AML-193 (cell line): ENCODE data around the gene SIM1.

Source experiments
- DNase-seq, 2 experiments: peaks; one replicate each; lab custom pipeline; 2025; lab: John Stamatoyannopoulos, UW

Gene SIM1

DNA sequence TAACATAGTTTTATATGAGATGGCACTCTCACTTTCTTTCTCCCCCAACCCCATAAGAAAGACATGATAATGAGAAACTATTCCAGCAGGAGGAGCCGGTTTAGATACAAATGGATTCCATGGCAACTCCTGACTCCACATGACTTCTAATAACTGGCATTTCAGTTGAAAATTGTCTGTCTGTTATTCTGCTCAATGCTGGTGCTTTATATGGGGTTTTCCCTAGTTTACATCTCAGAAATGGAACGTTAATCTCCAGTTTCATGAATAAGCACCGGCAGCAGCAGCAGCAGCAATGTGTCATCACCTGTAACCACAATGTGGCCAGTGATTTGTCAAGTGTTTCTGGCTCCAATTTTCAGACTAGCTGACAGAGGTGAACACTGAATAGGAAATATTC, 8.0 kb upstream of the SIM1 start:
- no peak for DNase-seq

DNA sequence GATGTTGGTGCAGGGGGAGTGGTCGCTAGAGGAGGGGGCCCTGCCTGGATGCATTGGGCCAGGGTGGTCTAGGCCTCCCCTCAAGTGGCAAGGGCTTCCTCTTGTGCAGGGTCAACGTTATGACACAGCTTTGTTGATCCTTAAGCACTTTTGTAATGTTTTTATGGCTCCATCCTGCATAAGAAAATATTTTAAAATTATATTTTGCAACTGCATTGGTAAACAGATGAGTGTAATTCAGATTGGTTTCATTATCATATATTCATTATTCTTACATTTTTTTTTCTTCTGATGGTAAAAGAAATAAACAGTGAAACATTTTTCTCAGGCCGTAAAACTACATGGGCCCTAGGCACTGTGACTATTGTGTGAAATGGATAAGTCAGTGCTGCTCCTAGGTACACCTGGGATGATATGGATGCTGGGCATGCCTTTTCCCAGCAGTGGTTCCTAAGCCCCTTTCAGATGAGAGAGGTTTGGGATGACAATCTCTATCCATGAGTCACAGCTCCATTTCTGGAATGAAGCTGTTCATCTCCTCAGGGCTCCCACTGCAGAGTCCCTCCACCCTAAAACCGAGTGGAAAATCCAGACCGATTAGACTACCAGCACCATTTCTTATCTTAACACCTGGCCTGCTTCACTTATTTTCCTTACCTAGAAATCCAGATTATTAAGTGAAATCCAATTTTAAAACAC, 5.8 kb upstream of the SIM1 start:
- DNase-seq, result no peak

DNA sequence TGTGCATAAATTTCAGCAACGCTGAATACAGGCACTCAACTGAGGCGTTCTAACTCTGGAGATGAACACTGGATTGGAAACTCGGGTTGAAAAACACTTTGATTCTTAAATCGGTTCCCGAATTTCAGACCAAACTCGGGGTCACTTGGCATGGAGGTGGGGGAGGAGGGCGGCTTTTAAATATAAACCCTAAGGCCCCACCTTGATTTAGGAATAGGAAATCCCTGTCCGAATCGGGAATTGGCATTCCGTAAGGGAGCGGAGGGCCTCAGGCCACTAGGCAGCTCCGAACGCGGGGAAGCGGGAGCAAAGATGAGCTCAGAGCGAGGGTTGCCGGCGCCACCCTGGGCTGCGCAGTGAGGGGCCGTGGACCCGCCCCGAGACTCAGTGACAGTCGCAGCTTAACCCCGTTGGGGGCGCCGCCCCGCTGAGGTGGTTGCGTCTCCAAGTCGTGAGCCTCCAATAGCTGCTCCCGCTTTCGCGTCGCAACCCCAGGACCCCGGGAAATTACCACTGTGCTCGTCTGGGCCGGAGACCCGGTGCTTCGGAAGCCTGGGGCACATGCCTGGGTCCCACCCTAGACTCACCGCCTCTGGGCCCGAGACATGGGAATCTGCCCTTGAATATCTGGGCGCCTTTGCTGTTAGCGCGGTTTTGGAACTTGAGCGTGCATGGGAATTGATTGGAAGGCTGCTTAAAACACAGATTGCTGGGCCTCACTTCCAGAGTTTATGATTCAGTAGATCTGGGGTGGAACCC, 4.6 kb upstream of the SIM1 start:
- DNase-seq, result no peak

DNA sequence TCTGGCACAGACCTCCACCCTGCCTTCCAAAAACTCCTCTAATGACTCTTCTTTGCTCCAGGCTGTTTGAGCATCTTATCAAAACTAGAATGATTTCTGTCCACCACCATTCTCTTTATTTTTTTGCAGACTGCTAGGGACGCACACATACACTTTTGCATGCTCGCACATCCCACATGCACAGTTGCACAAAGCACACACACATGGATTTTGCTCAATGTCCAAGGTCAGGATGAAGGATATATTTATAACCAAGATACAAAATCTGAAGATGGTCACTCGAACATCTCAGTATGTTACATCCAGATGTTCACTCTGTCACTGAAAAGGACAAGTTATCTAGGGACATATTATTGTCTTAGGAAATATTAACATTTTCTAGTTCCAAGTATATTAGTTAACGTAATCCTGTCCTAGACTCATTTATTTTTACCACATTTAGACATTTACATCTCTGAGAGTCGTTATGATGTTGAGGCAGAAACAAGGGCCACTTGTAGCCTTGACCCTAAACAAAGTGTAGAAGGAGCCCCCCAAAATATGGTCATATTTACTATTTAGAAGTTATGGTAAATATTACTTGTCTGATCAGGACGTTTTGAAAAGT, 3.4 kb upstream of the SIM1 start:
- no peak for DNase-seq

DNA sequence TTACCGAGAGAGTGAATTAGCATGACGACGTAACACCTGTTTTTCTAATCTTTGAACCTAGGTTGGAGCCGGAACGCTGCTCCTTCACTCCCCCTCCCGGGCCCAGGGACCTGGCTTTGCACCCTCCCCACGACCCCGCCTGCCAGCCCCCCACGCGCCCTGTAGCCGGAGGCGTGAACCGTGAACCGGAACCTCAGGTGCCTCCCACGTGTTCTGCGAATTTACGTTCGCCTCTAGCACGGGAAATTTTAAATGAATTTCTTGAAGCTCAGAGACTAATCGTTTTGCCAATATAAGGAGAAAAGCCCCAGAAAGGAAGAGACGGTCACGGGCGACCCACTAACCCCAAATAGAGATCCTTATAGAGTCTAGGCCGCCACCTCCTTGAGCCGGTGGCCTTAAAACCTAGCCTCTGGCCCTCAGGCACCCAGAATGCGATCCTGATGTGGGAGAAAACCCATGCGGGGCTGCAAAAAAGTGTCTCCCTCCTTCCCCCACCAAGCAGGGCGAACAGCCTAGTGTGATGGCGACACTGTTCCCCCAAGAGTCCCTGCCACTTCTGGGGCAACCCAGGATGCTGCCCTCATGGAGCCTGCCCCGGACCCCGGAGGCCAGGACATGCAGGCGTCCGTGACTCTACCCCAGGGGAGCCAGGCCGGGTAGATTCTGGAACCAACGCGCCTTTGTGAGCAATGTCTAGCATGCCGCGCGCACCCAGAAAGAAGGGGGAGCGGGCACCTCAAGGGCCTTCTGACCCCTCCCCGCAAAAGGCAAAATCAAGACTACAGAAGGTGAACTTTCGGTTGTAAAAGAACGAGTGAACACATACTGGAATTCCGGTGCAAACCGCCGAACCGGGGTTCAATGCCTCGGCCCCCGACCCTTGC, 2.7 kb upstream of the SIM1 start:
- DNase-seq, result no peak

DNA sequence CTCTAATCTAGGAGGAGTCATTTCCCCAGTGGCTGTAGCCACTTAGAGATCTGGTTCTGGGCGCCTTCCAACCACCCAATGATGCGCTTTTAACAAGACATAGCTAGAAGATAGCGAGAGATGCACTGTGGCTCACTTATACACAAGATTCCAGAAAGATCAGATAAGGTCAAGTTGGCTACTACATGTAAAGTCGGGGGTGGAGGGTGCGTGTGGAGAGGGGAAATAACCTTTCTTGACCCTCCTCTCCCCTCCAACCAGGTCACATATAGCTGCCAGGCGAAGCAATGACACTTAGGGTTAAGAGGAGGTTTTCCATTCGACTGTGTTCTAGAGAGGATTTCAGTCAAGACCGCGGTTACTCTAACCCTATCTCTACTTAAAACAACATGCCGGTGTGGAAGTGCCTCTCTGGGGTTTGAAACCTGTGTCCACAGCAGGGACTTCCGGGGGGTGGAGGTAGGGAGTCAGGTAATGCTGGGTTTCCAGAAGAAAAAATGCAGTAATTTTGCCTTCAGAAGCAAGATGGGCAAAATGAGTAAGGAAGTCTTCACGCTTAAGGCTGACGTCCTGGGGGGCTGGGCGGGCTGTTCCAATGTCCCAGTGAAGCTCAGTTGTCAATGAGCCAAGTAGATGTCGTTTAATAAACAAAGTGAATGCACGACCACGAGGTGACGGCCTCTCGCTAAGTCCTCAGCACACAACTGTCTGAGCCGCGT, 1.8 kb upstream of the SIM1 start:
- DNase-seq, result no peak

DNA sequence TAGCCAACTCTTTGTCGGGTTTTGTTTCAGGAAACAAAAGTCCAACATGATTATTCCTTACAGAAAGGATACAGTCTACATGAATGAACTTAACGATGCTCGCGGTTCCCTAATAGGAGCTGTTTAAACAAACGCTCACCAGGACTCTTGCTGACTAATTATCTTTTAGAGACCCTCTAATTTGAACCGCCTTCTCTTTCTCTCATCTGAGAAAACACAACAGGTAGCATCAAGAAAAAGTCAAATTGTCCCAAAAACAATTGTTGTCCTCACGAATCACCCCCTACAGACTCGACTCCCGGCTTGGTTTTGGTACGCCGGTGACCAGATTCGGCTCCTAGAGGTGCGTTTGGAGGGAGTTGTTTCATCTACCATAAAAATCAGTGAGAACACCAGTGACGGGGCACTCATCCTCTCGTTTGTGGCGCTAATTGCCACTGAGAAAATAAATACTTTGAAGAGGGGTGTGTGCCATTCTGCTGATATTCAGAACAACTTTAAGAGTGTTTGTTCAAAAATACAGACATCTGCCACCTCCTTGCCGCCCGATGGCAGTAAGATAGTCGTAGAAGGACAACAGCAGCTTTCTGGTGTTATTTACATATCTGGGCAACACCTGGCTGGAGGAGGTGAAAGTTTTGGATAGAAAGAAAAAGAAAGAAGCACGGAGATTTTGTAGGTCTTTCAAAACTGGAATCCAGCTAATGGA, 1.1 kb upstream of the SIM1 start:
- no peak for DNase-seq

DNA sequence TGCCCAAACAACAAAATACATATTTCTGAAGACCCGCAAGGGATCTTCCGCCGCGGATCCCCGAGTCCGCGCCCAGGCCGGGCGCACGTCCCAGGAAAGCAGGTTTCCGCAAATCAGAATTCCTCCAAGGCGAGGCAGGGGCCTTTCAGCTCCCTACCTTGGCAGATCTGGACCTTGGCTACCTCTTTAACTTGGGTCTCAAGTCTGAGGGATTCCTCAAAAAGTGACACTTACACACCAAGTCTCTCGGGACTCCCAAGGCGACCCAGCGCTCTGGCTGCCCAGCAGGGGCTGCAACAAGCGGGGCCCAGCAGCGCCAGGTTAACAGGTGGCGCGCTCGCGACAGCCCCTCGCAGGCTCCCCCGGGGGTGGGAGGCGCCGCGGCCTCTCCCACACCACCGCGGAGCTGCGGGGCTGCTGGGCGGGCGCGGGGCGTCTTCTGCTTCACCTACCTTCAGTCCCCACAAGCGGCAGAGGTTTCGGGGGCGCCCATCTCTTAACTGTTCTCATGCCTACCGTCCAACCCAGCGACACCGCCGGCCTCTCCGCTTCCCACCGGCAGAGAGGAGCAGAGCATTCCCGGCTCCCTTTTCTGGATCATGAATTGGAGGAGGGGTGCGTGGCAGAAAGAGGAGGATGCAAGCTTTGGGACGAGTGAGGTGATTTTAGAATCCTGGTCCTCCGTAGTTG, 414 bp downstream of the SIM1 start:
- DNase-seq, result no peak

DNA sequence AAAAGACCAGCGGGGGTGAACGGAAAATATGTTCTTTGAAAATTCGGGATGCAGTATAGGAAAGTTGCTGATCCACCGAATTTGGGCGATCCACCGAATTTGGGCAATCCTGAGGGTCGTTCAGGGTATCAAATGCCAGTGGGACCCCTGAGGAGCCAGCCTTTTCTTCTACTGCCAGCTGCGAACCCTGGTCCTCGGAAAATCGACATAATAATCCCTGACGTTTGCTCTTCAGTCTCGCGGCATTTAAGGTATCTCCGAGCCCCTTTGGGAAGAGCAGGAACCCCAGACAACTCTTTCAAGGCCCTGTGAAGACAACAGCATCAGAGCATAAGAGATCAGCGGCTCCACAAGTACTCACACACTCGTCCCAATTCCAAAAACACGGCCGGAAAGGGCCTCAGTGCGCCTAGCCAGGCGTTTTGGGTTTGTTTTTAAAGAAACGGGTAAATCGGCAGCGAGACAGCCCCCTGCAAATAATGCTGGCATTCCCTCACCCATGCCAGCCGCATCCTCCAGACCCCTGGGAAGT, 1.0 kb downstream of the SIM1 start:
- DNase-seq, result no peak

DNA sequence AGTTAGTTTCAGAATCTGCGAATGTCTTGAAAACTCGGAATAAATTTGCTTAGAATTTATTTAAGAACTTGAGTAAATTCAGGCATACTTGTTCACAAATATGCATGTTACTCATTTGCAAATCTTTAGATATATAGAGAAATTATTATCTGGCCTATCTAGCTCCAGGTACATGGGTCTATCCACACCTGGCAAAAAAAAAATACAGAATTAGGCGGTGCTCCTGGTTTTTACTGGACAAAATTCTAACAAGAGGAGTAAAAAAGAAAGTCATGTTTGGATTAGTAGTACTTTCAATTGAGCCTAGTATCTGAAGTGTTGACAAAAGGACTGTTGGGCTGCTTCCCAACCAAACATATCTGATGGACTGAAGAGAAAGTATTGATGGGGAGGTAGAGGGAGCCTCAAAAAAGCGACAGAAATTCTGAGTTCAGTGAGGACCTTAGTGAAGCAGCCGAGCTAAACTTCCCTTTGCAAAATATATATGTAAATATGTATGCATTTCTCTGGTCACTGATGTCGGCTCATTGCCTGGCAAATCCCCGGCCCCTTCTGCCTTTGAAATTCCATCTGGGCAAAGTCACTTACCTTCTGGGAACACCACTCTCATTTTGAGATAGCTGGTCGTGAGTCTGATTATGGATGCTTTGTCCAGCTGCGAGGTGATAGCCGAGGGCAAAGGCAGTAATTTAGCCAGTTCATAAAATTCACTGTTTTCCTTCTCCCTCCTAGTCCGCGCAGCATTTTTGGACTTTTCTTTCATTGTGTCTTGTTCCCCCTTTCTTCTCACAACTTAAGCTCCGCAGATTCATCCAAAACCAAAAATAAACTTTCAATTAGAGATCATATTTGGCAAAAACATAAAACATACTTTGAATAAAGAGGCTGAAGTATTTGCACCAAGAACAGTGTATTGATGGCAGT, 1.8 kb downstream of the SIM1 start:
- no peak for DNase-seq

DNA sequence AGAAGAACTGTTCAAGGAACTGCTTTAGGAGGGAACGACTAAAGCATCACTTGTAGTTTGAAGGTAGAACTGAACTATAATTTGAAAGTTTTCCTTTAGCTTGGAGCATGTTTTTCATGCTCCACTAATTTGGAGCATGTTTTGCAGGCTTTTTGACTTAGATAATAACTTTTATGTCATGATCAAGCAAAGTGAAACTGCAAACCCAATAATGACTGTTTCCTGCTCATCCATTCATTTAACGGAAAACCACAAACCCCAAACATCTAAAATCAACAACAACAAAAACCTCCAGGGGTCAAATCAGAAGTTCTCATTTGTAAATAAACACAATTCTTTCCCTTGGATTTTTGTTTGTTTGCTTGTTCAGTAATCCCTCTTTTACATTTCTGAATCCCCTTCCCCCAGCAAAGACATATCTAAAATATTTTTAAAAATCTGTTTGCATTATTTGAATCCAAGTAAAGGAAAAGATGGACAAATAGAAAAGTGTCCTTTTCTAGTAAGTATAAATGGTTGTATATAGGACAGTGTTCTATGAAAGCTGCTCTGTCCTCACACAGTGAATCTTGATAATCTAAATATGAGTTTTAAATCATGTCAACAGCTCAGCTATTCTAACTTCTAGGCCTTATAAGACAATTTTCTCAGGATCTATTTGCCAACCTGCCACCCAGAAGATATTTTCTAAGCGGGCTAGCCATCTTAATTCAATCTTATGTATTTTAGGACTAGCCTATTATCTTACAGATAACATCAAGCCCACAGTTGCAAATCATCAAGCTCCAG, 2.6 kb downstream of the SIM1 start:
- no peak for DNase-seq

DNA sequence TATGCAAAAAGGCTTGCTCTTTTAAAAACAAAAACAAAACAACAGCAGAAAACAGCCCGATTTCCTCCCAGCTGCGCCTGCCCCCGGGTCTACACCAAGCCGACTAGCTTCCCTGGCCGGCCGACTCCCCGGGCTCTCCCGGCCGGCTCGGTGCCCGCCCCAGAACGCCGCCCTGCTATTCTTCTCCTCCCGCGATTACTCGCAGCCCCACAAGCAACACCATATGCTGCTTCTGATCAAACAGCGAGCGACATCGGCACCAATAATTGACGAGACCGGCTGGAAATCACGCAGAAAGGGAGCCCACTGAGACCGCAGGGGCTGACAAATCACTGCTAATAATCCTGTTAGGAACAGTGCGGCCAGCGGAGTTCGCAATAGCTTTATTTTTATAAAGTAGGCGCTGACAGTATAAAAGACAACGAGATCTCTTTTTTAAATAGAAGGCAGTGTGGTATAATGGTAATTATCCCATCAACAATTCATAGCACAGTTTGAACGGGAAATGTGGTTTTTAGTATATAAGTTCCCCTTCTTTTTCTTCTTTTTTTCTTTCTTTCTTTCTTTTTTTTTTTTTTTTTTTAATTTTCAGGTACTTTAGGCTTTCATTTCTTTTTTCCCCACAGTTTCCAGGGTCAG, 3.3 kb downstream of the SIM1 start:
- DNase-seq, result no peak

DNA sequence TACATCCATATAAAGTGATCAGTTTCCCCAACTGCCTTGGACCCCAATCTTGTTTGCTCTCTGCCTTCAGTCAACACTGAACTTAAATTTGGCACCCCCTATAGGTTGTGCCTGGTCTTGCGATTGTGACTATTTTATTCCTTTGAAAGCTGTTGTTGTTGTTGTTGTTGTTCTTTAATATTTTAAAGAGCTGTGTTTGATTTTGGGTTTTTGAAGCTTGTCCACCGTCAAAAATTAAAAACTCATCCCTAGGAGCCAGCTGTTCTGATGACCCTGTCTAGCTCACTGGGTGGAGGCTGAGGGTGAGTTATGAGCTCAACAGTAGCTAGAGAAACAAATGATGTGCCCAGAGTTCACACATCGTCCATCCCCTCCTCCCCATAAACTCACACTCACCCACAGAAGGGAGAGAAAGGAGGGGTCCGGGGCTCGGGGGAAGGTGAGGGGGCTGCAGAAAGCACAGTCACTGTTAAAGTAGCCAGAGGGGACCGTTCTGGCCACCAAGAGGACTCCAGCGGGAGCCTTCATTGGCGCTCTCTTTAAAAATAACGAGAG, 4.0 kb downstream of the SIM1 start:
- no peak for DNase-seq

DNA sequence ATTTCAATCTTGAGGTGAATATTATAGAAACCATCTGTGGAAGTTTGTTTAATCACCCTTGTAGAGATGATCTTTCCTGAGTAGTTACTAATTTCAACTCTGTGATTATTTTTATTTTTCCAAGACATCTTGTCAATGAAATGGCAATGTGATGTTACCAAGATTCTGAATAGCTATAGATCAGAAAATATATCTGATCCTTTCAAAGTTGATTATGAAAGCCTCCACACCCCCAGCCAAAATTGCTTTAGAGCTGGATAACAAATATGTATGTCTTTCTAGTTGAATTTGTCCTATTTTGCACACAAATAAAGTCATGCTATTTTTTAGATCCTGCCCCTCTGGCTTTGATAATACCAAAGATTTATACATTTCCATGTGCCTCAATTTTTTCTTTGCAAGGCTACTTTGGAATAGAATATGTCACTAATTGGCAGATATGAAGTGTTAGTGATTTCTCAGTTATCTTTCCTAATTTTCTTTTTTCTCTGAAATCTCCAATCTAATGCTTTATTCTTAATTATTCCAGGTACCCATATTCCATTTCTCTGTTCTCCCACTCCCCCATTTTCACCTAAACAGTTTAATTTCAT, 5.0 kb downstream of the SIM1 start:
- no peak for DNase-seq

DNA sequence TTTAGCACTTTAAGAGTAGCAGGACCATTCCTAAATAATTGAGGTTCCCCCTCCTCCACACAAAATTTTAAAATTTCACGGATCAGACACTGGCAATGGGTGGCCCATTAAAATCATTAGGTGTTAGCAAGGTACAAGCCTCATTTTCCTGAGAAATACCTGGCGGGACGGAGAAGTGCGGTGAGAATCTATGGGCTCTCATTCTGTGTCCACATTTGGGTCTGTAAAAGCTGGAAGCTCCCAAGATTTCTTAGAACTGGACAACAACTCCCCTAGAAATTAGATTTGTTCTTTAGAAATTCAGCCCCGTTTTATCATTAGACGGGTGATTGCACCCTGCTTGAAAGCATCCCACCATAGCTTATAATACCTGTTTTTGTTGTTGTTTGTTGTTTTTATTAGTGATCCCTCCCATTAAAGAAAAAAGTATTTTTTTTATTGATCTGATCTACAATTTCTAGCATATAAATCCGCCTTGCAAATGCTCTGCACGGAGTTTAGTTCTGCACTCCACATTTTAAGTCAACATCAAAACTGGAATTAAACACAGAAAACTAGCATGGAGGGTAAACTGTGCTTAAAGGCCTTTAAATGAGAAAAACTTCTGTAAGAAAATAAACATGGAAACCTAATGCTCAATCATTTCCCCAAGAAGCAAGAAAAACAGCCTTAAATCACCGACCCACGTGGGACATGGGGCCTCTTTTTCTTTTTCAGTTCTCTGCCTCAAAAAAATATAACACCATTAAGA, 5.7 kb downstream of the SIM1 start:
- DNase-seq, result no peak

DNA sequence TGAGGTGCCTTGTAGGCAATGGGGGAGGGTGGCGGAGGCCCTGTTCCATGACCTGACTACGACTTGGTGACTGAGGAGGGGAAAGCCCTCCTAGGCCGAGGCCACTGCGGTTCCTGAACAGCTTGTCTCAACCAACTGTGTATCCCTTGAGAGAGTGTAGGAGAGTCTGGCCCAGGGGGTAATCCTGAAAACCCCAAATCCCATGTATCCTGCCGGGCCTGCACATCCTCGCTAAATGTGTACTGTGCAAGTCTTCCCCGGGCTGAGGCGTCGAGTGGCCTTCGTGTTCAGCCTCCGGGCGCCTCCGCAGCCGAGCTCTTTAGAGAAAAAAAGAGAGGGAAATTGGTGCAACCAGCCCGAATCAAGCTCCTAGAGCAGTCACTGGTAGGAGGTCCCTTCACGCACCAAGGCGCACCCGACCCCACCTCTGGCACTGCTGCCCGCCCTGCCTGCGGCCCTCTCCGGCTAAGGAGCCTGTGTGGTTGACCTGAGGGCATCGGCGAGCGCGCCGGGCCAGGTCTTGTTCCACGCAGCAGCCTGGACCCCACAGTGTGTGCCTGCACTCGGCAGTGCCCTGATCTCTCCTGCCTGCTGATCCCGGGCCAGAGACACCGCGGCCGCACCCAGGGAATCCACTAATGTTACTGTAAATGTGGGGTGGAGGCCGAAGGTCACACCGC, 7.3 kb downstream of the SIM1 start:
- no peak for DNase-seq
